Activated T-helper 2 cell treated with anti-CD3 and anti-CD28 coated beads, Interferon-gamma antibody, Interleukin-2, Interleukin-4, amounts not matched to agents 10 μg/mL and 5 μg/mL and 100 μg/mL, durations not matched to agents 14 hours and 24 hours and 36 hours (primary cell): ENCODE measurements around the gene IL17RB. TPM values are rescaled to one million over a fixed set of nuclear protein-coding genes. Genes with fewer than 3 reads are reported as not detected.
A peak's percentile ranks its signal among the peaks of the same experiment; 100 is the strongest.

ENCODE experiments used
- DNase-seq: peaks from one replicate; pipeline ENCODE4 v3.0.0; 2021; ENCODE audit warnings: low spot score
- H3K27ac Mint-ChIP-seq: one replicate; pipeline ENCODE4 v1.8.0; 2021; ENCODE audit warnings: mixed read lengths
- H3K27me3 Mint-ChIP-seq: one replicate; pipeline ENCODE4 v1.8.0; 2021; ENCODE audit warnings: low read depth, mixed read lengths
- H3K36me3 Mint-ChIP-seq: one replicate; pipeline ENCODE4 v1.8.0; 2021; ENCODE audit warnings: low read depth, mixed read lengths
- H3K4me1 Mint-ChIP-seq: one replicate; pipeline ENCODE4 v1.8.0; 2021; ENCODE audit warnings: low read depth, mixed read lengths
- H3K4me3 Mint-ChIP-seq: one replicate; pipeline ENCODE4 v1.8.0; 2021; ENCODE audit warnings: low read depth, mild to moderate bottlenecking, moderate library complexity, mixed read lengths
- H3K9me3 Mint-ChIP-seq: one replicate; pipeline ENCODE4 v1.8.0; 2021; ENCODE audit warnings: mixed read lengths
- intact Hi-C: fragments of 100-400 bp; cut with micrococcal nuclease; formaldehyde crosslinking; loops from one replicate; pipeline ENCODE4 v1.15.1; 2023
- total RNA-seq: library from RNA; stranded (reverse); gene quantifications from 2 replicates; pipeline ENCODE4 v1.2.3, GENCODE V29; 2022

Gene IL17RB
- total RNA-seq, 1 donor from 2014 or later = 33.3 TPM

GRCh38 chr3:53892286-53892637 lies 45.9 kb downstream of the IL17RB start:
- intact Hi-C loops = loop anchor here (5.0 kb wide), 1 partner anchor 165 kb away; no protein-coding TSS in a partner anchor
- Mint-ChIP-seq H3K36me3 (peaks cover 46% of the 10 kb centered on the region), H3K4me3 (peak overlapping the region; percentile 93), H3K4me1 (peaks cover 42% of the 10 kb centered on the region), H3K27ac (peak overlapping the region; percentile 97), H3K9me3 (no peaks in the 10 kb centered on the region), H3K27me3 (peaks cover 24% of the 10 kb centered on the region)
- DNase-seq = no peak

- no peaks in the 10 kb centered on the region for H3K36me3 Mint-ChIP-seq
These were observed 53.4 kb downstream of the IL17RB start for GRCh38 chr3:53899750-53900149.

DNA sequence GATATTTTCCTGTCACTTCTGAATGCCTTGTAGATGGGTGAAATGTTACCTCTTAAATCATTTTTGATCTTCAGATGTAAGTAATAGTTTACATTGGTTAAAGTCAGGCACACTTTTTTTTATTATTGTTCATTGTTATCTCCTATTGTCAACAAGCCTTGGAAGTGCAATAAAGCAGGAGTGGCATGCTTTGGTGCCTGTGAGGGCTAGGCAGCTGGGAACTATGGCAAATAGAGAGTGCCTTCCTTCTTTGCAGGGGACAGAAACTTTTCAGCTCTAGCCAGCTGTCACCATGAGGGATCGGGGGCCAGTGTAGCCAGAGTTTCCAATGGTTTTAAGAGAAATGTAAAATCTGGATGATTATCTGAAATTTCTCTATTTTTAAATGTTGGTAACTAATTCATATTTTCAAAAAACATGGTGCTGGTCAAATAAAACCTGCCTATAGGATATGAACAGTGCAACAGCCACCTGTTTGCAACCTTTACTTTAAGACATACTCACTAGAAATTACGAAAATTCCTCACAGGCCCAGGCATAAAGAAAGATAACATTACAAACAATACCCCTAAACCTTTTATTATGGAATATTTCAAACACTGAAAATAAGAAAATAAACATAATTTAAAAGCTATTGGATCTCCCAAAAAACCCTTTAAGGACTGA lies 54.4 kb downstream of the IL17RB start:
- H3K27me3 Mint-ChIP-seq = peaks cover 48% of the 10 kb centered on the region
- H3K36me3 Mint-ChIP-seq = no peaks in the 10 kb centered on the region
- no peak overlapping the region for H3K27ac Mint-ChIP-seq
- DNase-seq = no peak
- H3K4me3 Mint-ChIP-seq = no peak overlapping the region
- H3K9me3 Mint-ChIP-seq = no peaks in the 10 kb centered on the region
- no peaks in the 10 kb centered on the region for H3K4me1 Mint-ChIP-seq
- intact Hi-C loops = no loop called here

More at GRCh38 chr3:53899750-53900149, 53.4 kb downstream of the IL17RB start:
- intact Hi-C loops = no loop called here
- Mint-ChIP-seq H3K27ac (no peak overlapping the region), H3K27me3 (peaks cover 50% of the 10 kb centered on the region), H3K4me1 (no peaks in the 10 kb centered on the region), H3K4me3 (no peak overlapping the region), H3K9me3 (no peaks in the 10 kb centered on the region)
- DNase-seq = no peak

GRCh38 chr3:53902067-53902466 lies 55.7 kb downstream of the IL17RB start:
- DNase-seq = no peak
- peaks cover 8% of the 10 kb centered on the region for H3K9me3 Mint-ChIP-seq
- intact Hi-C loops = no loop called here
- H3K27ac Mint-ChIP-seq = no peak overlapping the region
- H3K4me3 Mint-ChIP-seq = no peak overlapping the region
- peaks cover 52% of the 10 kb centered on the region for H3K27me3 Mint-ChIP-seq
- no peaks in the 10 kb centered on the region for H3K4me1 Mint-ChIP-seq
- no peaks in the 10 kb centered on the region for H3K36me3 Mint-ChIP-seq

DNA sequence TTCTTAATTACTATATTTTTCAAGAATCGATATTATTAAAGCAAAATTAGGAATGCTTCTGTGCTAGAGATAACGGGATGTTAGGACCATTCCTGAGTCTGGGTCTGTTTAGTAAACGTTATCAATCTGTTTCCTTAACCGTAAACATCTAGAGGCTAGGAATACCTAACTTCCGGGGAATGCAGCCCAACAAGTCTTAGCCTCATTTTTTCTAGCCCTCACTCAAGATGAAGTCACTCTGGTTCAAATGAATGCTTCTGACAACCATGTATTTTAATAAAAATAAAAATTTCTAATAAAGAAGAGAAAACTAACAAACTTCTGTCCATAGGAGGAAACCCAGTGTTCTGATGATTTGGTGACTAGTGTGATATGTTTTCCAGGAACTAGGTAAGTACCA lies 56.3 kb downstream of the IL17RB start:
- H3K27ac Mint-ChIP-seq = no peak overlapping the region
- H3K4me1 Mint-ChIP-seq = no peaks in the 10 kb centered on the region
- no peaks in the 10 kb centered on the region for H3K36me3 Mint-ChIP-seq
- peaks cover 51% of the 10 kb centered on the region for H3K27me3 Mint-ChIP-seq
- DNase-seq = no peak
- intact Hi-C loops = no loop called here
- no peak overlapping the region for H3K4me3 Mint-ChIP-seq
- H3K9me3 Mint-ChIP-seq = peaks cover 8% of the 10 kb centered on the region

DNA sequence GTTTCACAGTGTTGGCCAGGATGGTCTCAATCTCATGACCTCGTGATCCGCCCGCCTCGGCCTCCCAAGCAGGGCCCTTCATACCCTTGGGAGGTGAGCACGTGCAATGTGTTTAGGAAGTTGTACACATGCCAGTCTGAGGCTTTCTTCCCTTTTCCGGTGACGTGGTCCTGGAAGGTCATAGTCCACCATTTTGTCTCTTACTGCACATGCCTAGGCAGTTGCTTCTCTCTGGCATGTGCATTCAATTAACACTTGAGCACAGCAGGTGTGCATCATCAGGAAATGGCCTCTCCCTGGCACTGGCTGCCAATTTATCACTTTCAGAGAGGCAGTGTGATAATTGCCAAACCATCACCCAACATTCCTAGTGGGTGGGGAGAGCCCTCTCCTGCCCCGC lies 67.0 kb downstream of the IL17RB start:
- DNase-seq = no peak
- Mint-ChIP-seq H3K9me3 (no peaks in the 10 kb centered on the region), H3K36me3 (no peaks in the 10 kb centered on the region), H3K4me3 (no peak overlapping the region), H3K27me3 (peaks cover 48% of the 10 kb centered on the region), H3K4me1 (no peaks in the 10 kb centered on the region), H3K27ac (no peak overlapping the region)
- intact Hi-C loops = no loop called here

Other genes starting within 250 kb of the IL17RB start
- 10.7 and 12.0 TPM in 2 replicates for gene CHDH, start 149 bp upstream of the IL17RB start, total RNA-seq
- gene ACTR8, start 35.6 kb downstream of the IL17RB start, total RNA-seq = 52.4 and 59.0 TPM in 2 replicates
- 73.0 and 81.0 TPM in 2 replicates for gene SELENOK, start 45.3 kb downstream of the IL17RB start, total RNA-seq